Tibial artery (tissue), 4 donors: ENCODE results near the gene TRIM67.
A peak's percentile ranks its signal among the peaks of the same experiment; 100 is the strongest.

Source experiments
- DNase-seq, 2 donors: peaks; one replicate each; pipeline ENCODE4 v3.0.0-alpha.2; 2019
- H3K27ac ChIP-seq, 2 donors: fragments of 200-600 bp; sonication (generic) in 1 of 2; 1 replicate in 1 of 2; 2 replicates in 1 of 2; pipeline ENCODE4 v1.5.1; 2018 to 2019; ENCODE audit warnings: mild to moderate bottlenecking in 1 of 2
- H3K27me3 ChIP-seq, 2 donors: fragments of 200-600 bp; sonication (generic) in 1 of 2; one replicate each; pipeline versions ENCODE4 v1.5.1 to v1.6.0; 2016 to 2019
- H3K36me3 ChIP-seq, 3 donors: fragments of 200-600 bp; sonication (generic) in 2 of 3; one replicate each; pipeline ENCODE4 v1.5.1; 2016 to 2019; ENCODE audit warnings: mild to moderate bottlenecking in 2 of 3
- H3K4me1 ChIP-seq, 4 donors: fragments of 200-600 bp; sonication (generic) in 2 of 4; 1 replicate in 3 of 4; 2 replicates in 1 of 4; pipeline ENCODE4 v1.5.1; 2016 to 2019
- H3K4me3 ChIP-seq, 2 donors: fragments of 200-600 bp; sonication (generic) in 1 of 2; 1 replicate in 1 of 2; 2 replicates in 1 of 2; pipeline ENCODE4 v1.5.1; 2018 to 2019; ENCODE audit warnings: mild to moderate bottlenecking in 2 of 2
- H3K9me3 ChIP-seq, 3 donors: fragments of 200-600 bp; sonication (generic) in 1 of 3; one replicate each; pipeline ENCODE4 v1.5.1; 2016 to 2019
- CTCF ChIP-seq, 2 experiments: fragments of 200-600 bp in 1 of 2; fragments of 450-650 bp in 1 of 2; IDR thresholded peaks; one replicate each; pipeline ENCODE4 v1.5.1; 2017 to 2019; ENCODE audit warnings: antibody characterized with exemption in 2 of 2, mild to moderate bottlenecking in 1 of 2, moderate library complexity in 1 of 2
- intact Hi-C: fragments of 100-400 bp; cut with DNase I; formaldehyde crosslinking; loops from one replicate; pipeline ENCODE4 v1.15.0; 2023; ENCODE audit warnings: low total_unique reads

TRIM67 gene

DNA sequence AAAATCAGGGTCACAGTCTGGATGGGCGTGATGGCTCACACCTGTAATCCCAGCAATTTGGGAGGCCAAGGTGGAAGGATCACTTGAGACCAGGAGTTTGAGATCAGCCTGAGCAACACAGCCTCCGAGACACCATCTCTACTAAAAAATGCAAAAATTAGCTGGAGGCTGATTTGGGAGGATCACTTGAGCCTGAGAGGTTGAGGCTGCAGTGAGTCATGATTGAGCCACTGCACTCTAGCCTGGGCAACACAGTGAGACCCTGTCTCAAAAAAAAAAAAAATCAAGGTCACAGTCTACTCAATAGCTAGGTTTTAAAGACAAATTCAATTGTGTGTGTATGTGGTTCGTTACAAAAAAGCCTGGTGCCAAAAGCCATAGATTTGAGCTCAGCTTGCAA lies 34.4 kb downstream of the TRIM67 start:
- TF ChIP-seq CTCF (IDR thresholded peaks at IDR 0.05), result no peak
- no peak for DNase-seq
- intact Hi-C loops, result no loop called here
- Histone ChIP-seq H3K27ac (no peak overlapping the region), H3K27me3 (peaks cover 0 to 22% of the 10 kb centered on the region in 2 donors), H3K4me3 (no peak overlapping the region), H3K9me3 (no peaks in the 10 kb centered on the region), H3K36me3 (no peaks in the 10 kb centered on the region), H3K4me1 (no peaks in the 10 kb centered on the region)

DNA sequence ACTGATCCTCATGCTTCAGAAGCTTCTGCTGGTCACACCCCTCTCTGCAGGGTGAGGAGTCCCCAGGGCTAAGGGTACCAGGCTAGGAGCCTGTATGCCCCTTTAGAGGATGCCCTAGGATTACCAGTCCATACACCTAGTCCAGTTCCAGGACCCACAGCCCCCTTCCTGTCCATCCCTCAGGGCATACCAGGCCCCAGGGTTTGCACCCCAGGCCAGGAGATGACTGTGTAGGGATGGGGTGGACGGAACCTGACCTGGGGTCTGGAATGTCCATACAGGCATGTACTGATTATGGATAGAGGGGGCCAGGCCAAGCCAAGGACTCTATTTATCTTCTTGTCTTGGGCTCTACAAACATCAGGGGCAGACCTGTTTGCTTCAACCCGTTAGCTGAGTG lies 34.9 kb downstream of the TRIM67 start:
- Histone ChIP-seq H3K4me1 (no peaks in the 10 kb centered on the region), H3K4me3 (no peak overlapping the region), H3K27ac (no peak overlapping the region), H3K36me3 (no peaks in the 10 kb centered on the region), H3K9me3 (no peaks in the 10 kb centered on the region), H3K27me3 (peaks cover 0 to 22% of the 10 kb centered on the region in 2 donors)
- peak in 1 of 2 donors; percentile 53 for DNase-seq
- intact Hi-C loops, result no loop called here
- TF ChIP-seq CTCF (IDR thresholded peaks at IDR 0.05), result no peak

DNA sequence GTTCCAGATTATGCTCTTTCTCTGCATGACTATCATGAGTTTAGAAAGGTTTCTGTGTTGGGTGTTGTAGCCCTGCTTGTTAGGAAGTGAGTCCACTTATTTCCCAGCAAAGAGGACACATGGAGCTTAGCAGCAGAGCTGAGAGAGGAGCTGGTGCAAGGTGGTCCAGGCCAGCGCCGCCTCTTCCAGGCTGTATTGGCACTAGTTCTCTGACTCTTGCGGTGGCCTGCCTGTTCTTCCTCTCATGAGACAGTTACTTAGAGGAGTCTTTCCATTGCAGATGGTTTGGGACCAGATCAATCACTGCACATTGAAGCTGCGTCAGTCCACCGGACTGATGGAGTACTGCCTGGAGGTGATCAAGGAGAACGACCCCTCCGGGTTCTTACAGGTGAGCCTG lies 38.0 kb downstream of the TRIM67 start:
- no peaks in the 10 kb centered on the region for H3K4me1 ChIP-seq
- no peaks in the 10 kb centered on the region for H3K9me3 ChIP-seq
- no peak overlapping the region for H3K27ac ChIP-seq
- no peak overlapping the region for H3K4me3 ChIP-seq
- intact Hi-C loops, result loop anchor here (10.0 kb wide), 1 partner anchor 205 kb away; no protein-coding TSS in a partner anchor
- DNase-seq, result no peak
- no peak for TF ChIP-seq CTCF (IDR thresholded peaks at IDR 0.05)
- H3K27me3 ChIP-seq, result peaks cover 0 to 20% of the 10 kb centered on the region in 2 donors
- no peaks in the 10 kb centered on the region for H3K36me3 ChIP-seq

DNA sequence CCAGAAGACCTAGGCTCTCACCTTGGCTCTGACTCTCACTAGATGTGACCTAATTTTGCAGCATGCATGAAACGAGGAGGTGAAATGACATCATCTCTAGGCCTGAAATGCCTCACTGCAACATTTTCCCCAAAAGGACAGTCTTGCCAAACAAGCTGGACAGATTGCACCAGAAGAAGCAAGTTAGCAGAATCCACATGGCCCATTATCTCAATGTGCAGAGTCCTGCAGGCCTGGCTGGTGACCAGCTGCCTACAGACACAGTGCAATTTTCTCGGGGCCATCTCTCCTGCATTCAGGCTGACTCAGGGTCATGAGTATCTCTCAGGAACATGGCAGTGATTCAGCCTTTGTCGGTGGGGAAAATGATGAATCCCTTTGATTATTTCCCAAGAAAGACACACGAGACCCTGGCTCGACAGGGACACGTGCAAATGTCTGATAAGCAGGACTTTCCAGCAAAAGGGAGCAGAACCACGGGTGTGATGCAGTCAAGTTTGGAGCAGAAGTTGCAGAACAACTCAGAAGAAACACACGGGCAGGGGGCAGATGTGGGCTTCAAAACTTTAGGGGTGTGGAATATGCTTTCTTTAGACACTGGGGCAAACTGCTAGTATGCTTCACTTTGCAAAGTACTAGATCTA lies 38.7 kb downstream of the TRIM67 start:
- TF ChIP-seq CTCF (IDR thresholded peaks at IDR 0.05), result no peak
- Histone ChIP-seq H3K4me1 (no peaks in the 10 kb centered on the region), H3K9me3 (no peaks in the 10 kb centered on the region), H3K4me3 (no peak overlapping the region), H3K27ac (no peak overlapping the region), H3K27me3 (peaks cover 0 to 20% of the 10 kb centered on the region in 2 donors), H3K36me3 (no peaks in the 10 kb centered on the region)
- intact Hi-C loops, result loop anchor here (10.0 kb wide), 1 partner anchor 206 kb away; no protein-coding TSS in a partner anchor
- DNase-seq, result no peak

- Histone ChIP-seq H3K27me3 (peaks cover 0 to 15% of the 10 kb centered on the region in 2 donors), H3K36me3 (no peaks in the 10 kb centered on the region), H3K9me3 (no peaks in the 10 kb centered on the region), H3K27ac (no peak overlapping the region), H3K4me1 (no peaks in the 10 kb centered on the region), H3K4me3 (no peak overlapping the region)
- no peak for DNase-seq
- TF ChIP-seq CTCF (IDR thresholded peaks at IDR 0.05), result no peak
- intact Hi-C loops, result loop anchor here (10.0 kb wide), 1 partner anchor 207 kb away; no protein-coding TSS in a partner anchor
Observed at GRCh38 chr1:231201375-231201978, 39.6 kb downstream of the TRIM67 start.
